ENCODE results near the gene LAMA3.
A peak's percentile ranks its signal among the peaks of the same experiment; 100 is the strongest.

The LAMA3 gene

GRCh38 chr18:23918395-23919032, 229.3 kb downstream of the LAMA3 start:
- no peak overlapping the region for H3K4me2 ChIP-seq
- no peak for TF ChIP-seq Cebpa-rat (IDR thresholded peaks at IDR 0.05)
- no peaks in the 10 kb centered on the region for H3K27me3 ChIP-seq

DNA sequence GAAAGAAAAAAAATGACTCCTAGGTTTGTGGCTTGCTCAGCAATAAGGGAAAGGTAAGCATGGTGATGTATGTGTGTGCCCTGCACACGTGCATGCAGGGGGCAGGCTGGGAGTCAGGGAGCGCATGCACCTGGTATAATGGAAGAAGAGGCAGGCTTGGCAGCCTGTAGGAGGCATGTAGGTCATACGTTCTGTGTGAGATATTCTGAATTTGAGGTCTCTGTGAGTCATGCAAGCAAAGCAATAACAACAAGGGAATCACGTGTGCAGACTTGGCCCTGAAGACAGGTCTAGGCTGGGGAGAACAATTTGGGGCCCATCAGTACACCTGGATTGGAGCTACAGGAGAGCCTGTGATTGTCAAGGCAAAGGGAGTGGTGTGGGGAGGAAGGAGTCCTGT, 230.8 kb downstream of the LAMA3 start:
- Histone ChIP-seq H3K36me3 (no peaks in the 10 kb centered on the region), H4K20me1 (no peaks in the 10 kb centered on the region), H3K4me1 (0 out of 2 replicates have a peak, but pooled peaks cover 3% of the 10 kb centered on the region), H3K9me3 (no peaks in the 10 kb centered on the region), H3K27ac (no peak overlapping the region), H3K27me3 (no peaks in the 10 kb centered on the region), H3K9ac (no peak overlapping the region), H3K4me3 (no peak overlapping the region), H3K4me2 (no peak overlapping the region)
- no peak for TF ChIP-seq Cebpa-rat (IDR thresholded peaks at IDR 0.05)

More at GRCh38 chr18:23918395-23919032, 229.3 kb downstream of the LAMA3 start:
- no peaks in the 10 kb centered on the region for H3K36me3 ChIP-seq
- H3K4me1 ChIP-seq: 0 out of 2 replicates have a peak, but pooled peaks cover 3% of the 10 kb centered on the region
- no peaks in the 10 kb centered on the region for H3K9me3 ChIP-seq
- H4K20me1 ChIP-seq: no peaks in the 10 kb centered on the region
- no peak overlapping the region for H3K9ac ChIP-seq
- H3K4me3 ChIP-seq: no peak overlapping the region
- no peak overlapping the region for H3K27ac ChIP-seq

- Histone ChIP-seq H3K4me3 (no peak overlapping the region), H3K27me3 (no peaks in the 10 kb centered on the region), H3K9ac (no peak overlapping the region), H3K4me2 (no peak overlapping the region), H3K9me3 (no peaks in the 10 kb centered on the region), H3K27ac (no peak overlapping the region), H3K4me1 (0 out of 2 replicates have a peak, but pooled peaks cover 3% of the 10 kb centered on the region), H3K36me3 (no peaks in the 10 kb centered on the region), H4K20me1 (no peaks in the 10 kb centered on the region)
- TF ChIP-seq Cebpa-rat (IDR thresholded peaks at IDR 0.05): 0 out of 2 replicates have a peak, but pooled peaks have one; percentile 15
Measured at GRCh38 chr18:23921716-23922285, 232.5 kb downstream of the LAMA3 start.

DNA sequence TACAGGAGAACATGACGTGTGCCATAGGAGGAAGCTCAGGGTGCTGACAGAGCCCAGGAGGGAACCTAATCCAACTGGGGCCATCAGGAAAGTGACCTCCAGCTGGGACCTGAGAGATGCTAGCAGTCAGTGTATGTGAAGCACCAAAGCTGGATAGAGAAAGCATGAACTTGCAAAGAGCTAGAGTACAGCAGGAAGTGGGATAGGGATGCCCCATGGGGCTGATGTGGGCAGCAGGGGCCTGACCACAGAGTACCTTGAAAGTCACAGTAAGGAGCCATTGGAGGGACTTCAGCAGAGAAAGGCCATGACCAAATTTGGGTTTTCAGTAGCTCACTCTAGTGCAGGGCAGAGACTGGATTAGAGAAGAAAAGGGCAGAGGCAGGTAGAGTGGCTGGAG, 233.7 kb downstream of the LAMA3 start:
- Histone ChIP-seq H3K9me3 (no peaks in the 10 kb centered on the region), H3K36me3 (no peaks in the 10 kb centered on the region), H3K27me3 (no peaks in the 10 kb centered on the region), H3K4me2 (no peak overlapping the region), H3K4me3 (no peak overlapping the region), H4K20me1 (no peaks in the 10 kb centered on the region), H3K4me1 (0 out of 2 replicates have a peak, but pooled peaks cover 3% of the 10 kb centered on the region), H3K9ac (no peak overlapping the region), H3K27ac (no peak overlapping the region)
- no peak for TF ChIP-seq Cebpa-rat (IDR thresholded peaks at IDR 0.05)

GRCh38 chr18:23924813-23925212, 235.6 kb downstream of the LAMA3 start:
- H3K4me3 ChIP-seq: no peak overlapping the region
- no peak overlapping the region for H3K27ac ChIP-seq
- no peak overlapping the region for H3K9ac ChIP-seq
- TF ChIP-seq Cebpa-rat (IDR thresholded peaks at IDR 0.05): no peak
- no peaks in the 10 kb centered on the region for H3K27me3 ChIP-seq
- no peaks in the 10 kb centered on the region for H3K4me1 ChIP-seq
- H3K36me3 ChIP-seq: no peaks in the 10 kb centered on the region
- H3K4me2 ChIP-seq: no peak overlapping the region
- no peaks in the 10 kb centered on the region for H4K20me1 ChIP-seq
- no peaks in the 10 kb centered on the region for H3K9me3 ChIP-seq

DNA sequence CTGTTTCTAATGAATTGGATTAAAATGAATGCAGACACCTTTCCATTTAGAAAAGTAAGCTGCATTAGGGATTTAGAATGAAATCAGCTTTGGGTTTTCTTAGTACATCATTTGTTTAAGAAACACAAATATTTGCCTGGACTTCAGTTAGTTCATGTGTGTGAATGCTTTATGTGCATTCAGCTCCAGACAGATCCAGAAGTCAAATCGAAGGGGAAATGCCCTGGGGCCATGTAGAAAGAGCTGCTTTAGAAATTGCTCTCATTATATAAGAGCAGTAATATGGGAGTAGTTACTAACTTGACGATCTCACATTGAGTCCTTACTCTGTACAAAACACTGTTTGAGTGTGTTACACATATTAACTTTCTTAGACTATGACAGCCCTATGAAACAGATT, 237.3 kb downstream of the LAMA3 start:
- Histone ChIP-seq H3K9ac (no peak overlapping the region), H3K36me3 (no peaks in the 10 kb centered on the region), H3K4me3 (no peak overlapping the region), H3K27me3 (no peaks in the 10 kb centered on the region), H3K9me3 (no peaks in the 10 kb centered on the region), H3K4me1 (no peaks in the 10 kb centered on the region), H4K20me1 (no peaks in the 10 kb centered on the region), H3K27ac (no peak overlapping the region), H3K4me2 (no peak overlapping the region)
- no peak for TF ChIP-seq Cebpa-rat (IDR thresholded peaks at IDR 0.05)

DNA sequence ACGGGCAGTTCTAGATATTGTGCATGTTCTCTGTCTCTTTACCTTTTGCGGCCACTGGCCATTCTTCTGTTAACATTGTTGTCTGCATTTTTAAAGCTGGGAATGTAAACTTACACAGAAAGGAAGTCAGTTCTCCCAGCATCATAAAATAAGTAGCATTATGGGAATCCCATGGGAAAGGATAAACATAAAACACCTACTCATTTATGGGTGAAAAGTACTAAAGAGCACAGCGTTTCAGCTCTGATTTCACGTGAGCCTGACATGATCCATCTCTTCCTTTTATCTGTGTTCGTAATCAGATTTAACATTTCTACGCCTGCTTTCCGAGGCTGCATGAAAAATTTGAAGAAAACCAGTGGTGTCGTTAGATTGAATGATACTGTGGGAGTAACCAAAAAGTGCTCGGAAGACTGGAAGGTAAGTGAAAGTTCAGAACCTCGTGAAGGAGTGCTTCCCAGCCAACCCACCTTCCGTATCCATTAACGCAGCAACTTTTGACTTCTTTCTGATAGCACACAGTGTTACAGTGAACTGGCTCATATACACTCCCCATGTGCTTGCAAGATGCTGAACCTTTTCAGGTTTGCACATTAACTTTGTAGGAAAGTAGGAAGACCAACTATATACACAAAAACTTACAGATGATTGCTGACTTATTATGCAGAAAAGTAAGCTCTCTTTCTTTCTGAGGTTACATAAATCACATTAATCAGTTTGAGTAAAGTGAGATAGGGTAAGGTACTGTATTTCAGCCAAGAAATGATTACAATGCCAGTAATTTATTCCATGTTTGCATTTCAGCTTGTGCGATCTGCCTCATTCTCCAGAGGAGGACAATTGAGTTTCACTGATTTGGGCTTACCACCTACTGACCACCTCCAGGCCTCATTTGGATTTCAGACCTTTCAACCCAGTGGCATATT, 238.8 kb downstream of the LAMA3 start:
- Histone ChIP-seq H3K4me2 (no peak overlapping the region), H3K36me3 (no peaks in the 10 kb centered on the region), H3K9me3 (no peaks in the 10 kb centered on the region), H3K27ac (no peak overlapping the region), H3K27me3 (no peaks in the 10 kb centered on the region), H3K9ac (no peak overlapping the region), H3K4me3 (no peak overlapping the region), H3K4me1 (no peaks in the 10 kb centered on the region), H4K20me1 (no peaks in the 10 kb centered on the region)
- no peak for TF ChIP-seq Cebpa-rat (IDR thresholded peaks at IDR 0.05)

DNA sequence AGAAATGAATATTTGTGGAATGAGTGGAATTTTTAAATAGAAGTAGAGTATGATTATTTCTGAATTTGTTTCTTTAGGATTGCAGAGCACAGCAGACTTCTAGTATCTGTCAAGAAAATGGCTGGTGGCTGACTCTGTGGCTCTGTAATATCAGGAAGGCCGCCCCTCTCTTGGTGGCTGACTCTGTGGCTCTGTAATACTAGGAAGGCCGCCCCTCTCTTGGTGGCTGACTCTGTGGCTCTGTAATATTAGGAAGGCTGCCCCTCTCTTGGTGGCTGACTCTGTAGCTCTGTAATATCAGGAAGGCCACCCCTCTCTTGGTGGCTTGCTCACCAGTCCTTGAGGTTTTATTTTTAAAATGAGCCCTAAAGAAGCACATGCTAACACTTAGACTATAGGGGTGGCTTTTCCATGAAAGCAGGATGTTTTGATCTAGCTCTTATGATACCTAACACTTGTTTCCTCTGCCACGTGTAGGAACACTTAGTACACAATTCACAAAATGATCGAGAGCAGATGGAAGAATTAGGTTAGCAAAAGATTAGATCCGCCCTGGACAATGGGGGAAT, 240.2 kb downstream of the LAMA3 start:
- Histone ChIP-seq H3K9ac (no peak overlapping the region), H3K9me3 (no peaks in the 10 kb centered on the region), H3K27me3 (no peaks in the 10 kb centered on the region), H4K20me1 (no peaks in the 10 kb centered on the region), H3K4me1 (no peaks in the 10 kb centered on the region), H3K4me2 (no peak overlapping the region), H3K36me3 (no peaks in the 10 kb centered on the region), H3K27ac (no peak overlapping the region), H3K4me3 (no peak overlapping the region)
- TF ChIP-seq Cebpa-rat (IDR thresholded peaks at IDR 0.05): no peak

GRCh38 chr18:23930002-23930401, 240.7 kb downstream of the LAMA3 start:
- Histone ChIP-seq H3K36me3 (no peaks in the 10 kb centered on the region), H3K9me3 (no peaks in the 10 kb centered on the region), H4K20me1 (no peaks in the 10 kb centered on the region), H3K27ac (no peak overlapping the region), H3K9ac (no peak overlapping the region), H3K27me3 (no peaks in the 10 kb centered on the region), H3K4me2 (no peak overlapping the region), H3K4me1 (no peaks in the 10 kb centered on the region), H3K4me3 (no peak overlapping the region)
- TF ChIP-seq Cebpa-rat (IDR thresholded peaks at IDR 0.05): no peak

Data from BLaER1 (cell line).